Heart left ventricle (tissue), 16 donors: Measurements from ENCODE around the gene MED1. TPM values are rescaled to one million over a fixed set of nuclear protein-coding genes. Genes with fewer than 3 reads are reported as not detected.
"Not testable (repeated sequence)": the region's sequence is repeated elsewhere in the genome, so short reads cannot be mapped to it uniquely, and the experiment has no call there.

Experiments used
- ATAC-seq, 4 donors: fragments of 200-7000 bp; cut with Tn5 transposase; one replicate each; pipeline ENCODE4 v1.9.1; 2020 to 2022; ENCODE audit warnings: moderate library complexity in 4 of 4, mild to moderate bottlenecking in 3 of 4, moderate number of reproducible peaks in 1 of 4
- DNase-seq, 5 donors: peaks; one replicate each; pipeline ENCODE4 v3.0.0-alpha.2; 2020
- H3K27ac ChIP-seq, 12 donors: fragments of 200-600 bp; sonication (generic) in 4 of 12; one replicate each; pipeline versions ENCODE4 v1.5.0 to v1.8.0; 2016 to 2022; ENCODE audit warnings: mild to moderate bottlenecking in 2 of 12
- H3K27me3 ChIP-seq, 9 donors: fragments of 200-600 bp; sonication (generic) in 2 of 9; one replicate each; pipeline versions ENCODE4 v1.5.1 to v1.8.0; 2016 to 2022; ENCODE audit warnings: mild to moderate bottlenecking in 3 of 9
- H3K36me3 ChIP-seq, 9 donors: fragments of 200-600 bp; sonication (generic) in 2 of 9; one replicate each; pipeline versions ENCODE4 v1.5.0 to v1.8.0; 2018 to 2022; ENCODE audit warnings: mild to moderate bottlenecking in 2 of 9
- H3K4me1 ChIP-seq, 12 donors: fragments of 200-600 bp; sonication (generic) in 4 of 12; one replicate each; pipeline versions ENCODE4 v1.5.0 to v1.8.0; 2016 to 2022; ENCODE audit warnings: mild to moderate bottlenecking in 3 of 12
- H3K4me3 ChIP-seq, 12 donors: fragments of 200-600 bp; sonication (generic) in 4 of 12; one replicate each; pipeline versions ENCODE4 v1.5.0 to v1.8.0; 2017 to 2022; ENCODE audit warnings: mild to moderate bottlenecking in 9 of 12, moderate library complexity in 4 of 12
- H3K9me3 ChIP-seq, 12 donors: fragments of 200-600 bp; sonication (generic) in 4 of 12; one replicate each; pipeline versions ENCODE4 v1.5.0 to v1.8.0; 2016 to 2022; ENCODE audit warnings: mild to moderate bottlenecking in 1 of 12
- CTCF ChIP-seq, 12 donors: fragments of 200-600 bp; sonication (generic) in 4 of 12; IDR thresholded peaks; one replicate each; pipeline versions ENCODE4 v1.5.0 to v1.8.0; 2018 to 2022; ENCODE audit warnings: antibody characterized with exemption in 12 of 12, mild to moderate bottlenecking in 5 of 12
- POLR2A ChIP-seq, 2 donors: fragments of 450-650 bp; IDR thresholded peaks; one replicate each; pipeline ENCODE4 v1.6.1; 2017; ENCODE audit warnings: antibody characterized with exemption in 2 of 2, mild to moderate bottlenecking in 2 of 2, moderate library complexity in 2 of 2
- WGBS, 4 donors: extraction: QIAGEN DNeasy Blood & Tissue Kit in 2 of 4; methylation state at CpG; one replicate each; pipeline versions ENCODE4 v1.1.5 to v1.1.7; 2013 to 2018; 5-methylcytosine and 5-hydroxymethylcytosine counted together
- intact Hi-C, 10 donors: fragments of 100-400 bp; cut with DNase I; formaldehyde crosslinking; loops; one replicate each; pipeline versions ENCODE4 v1.11.1 to v1.14.2; 2022
- polyA plus RNA-seq, 2 donors: library from polyadenylated mRNA; stranded (reverse); fragments of 200-250 nt; gene quantifications; one replicate each; pipeline ENCODE4 v1.2.3, GENCODE V29; 2013
- total RNA-seq, 9 donors: library from RNA; depleted of rRNA in 2 of 9; stranded (reverse); fragments of >200 nt in 2 of 9; fragmentation: NEBNext Ultra II Directional in 3 of 9; extraction: Animal tissue kit (Norgen Biotek cat#: 25700) in 3 of 9; gene quantifications; one replicate each; pipeline versions ENCODE4 v1.1.0 to v1.2.4, GENCODE V29; 2016 to 2023
- donor health status: ischemic (EF 13 %, LVEDD 7.1; RV severe dilation, severe dysfunction).
- donor health status: healthy with polysubstance abuse.
- donor health status: DM: no; HTN: yes; CAD: no.
- donor health status: DM: no; HTN: no; CAD: no.
- donor health status: ischemic (EF 25% LVEDD 6.9; RV normal size, moderate dysfunction).
- donor health status: ischemic (EF 25% LVEDD 5.7; RV mildly dilated, moderate dysfunction).
- donor health status: healthy.
- donor health status: DM: yes; HTN: yes; CAD: no.
- donor health status: ischemic (EF 35%, LVEDD 5.7; RV mildly dilated, moderate dysfunction).
- donor health status: nonischemic (EF 11% LVEDD 7.7; RV severe dilation, severe dysfunction).
- donor health status: DM: yes; HTN: yes; CAD: no.
- donor health status: PGD.
- donor health status: ischemic (EF 29% LVEDD 5.4; RV normal size, mild dysfunction).
- donor health status: nonischemic (EF 23%, LVEDD 6.1; RV moderate dilation, normal function).

Gene MED1
- total and polyA plus RNA-seq, 11 donors, result 7.2 to 29.4 (median 20.5) TPM

GRCh38 chr17:39473310-39473709, 22.2 kb upstream of the MED1 start:
- WGBS, 4 donors, result 87 to 94% (median 93%) methylated on average over 7 of the region's 7 CpGs
- no peaks in the 10 kb centered on the region for H3K27me3 ChIP-seq
- no peak overlapping the region for H3K4me3 ChIP-seq
- ATAC-seq (no peak), DNase-seq (no peak)
- no peak for TF ChIP-seq CTCF (IDR thresholded peaks at IDR 0.05)
- no peak for TF ChIP-seq POLR2A (IDR thresholded peaks at IDR 0.05)
- H3K36me3 ChIP-seq, result peaks cover 0 to 89% (median 69%) of the 10 kb centered on the region in 9 donors
- H3K4me1 ChIP-seq, result no peaks in the 10 kb centered on the region
- no peaks in the 10 kb centered on the region for H3K9me3 ChIP-seq
- H3K27ac ChIP-seq, result no peak overlapping the region
- intact Hi-C loops, result no loop called here

GRCh38 chr17:39468610-39469009, 17.5 kb upstream of the MED1 start:
- intact Hi-C loops, result not testable (repeated sequence)
- 96 to 98% (median 97%) methylated on average over 11 of the region's 11 CpGs for WGBS, 4 donors

GRCh38 chr17:39464639-39465181, 13.6 kb upstream of the MED1 start:
- Histone ChIP-seq H3K36me3 (peaks cover 0 to 29% (median 6%) of the 10 kb centered on the region in 9 donors), H3K4me1 (peaks cover 4 to 41% (median 31%) of the 10 kb centered on the region in 12 donors), H3K4me3 (peak overlapping the region in 9 of 12 donors; percentile 81 to 98 (median 89))
- H3K27ac ChIP-seq, H3K27me3 ChIP-seq, H3K9me3 ChIP-seq, ATAC-seq, intact Hi-C loops, DNase-seq: not testable (repeated sequence)
- 86 to 88% (median 87%) methylated on average over 11 of the region's 11 CpGs for WGBS, 4 donors

More at GRCh38 chr17:39468610-39469009, 17.5 kb upstream of the MED1 start:
- H3K27ac ChIP-seq, H3K27me3 ChIP-seq, ATAC-seq, H3K4me3 ChIP-seq, H3K9me3 ChIP-seq, DNase-seq: not testable (repeated sequence)
- Histone ChIP-seq H3K4me1 (peaks cover 4 to 34% (median 23%) of the 10 kb centered on the region in 12 donors), H3K36me3 (peaks cover 0 to 68% (median 43%) of the 10 kb centered on the region in 9 donors)

- TF ChIP-seq CTCF (IDR thresholded peaks at IDR 0.05) (no peak), POLR2A (IDR thresholded peaks at IDR 0.05) (no peak)
- Histone ChIP-seq H3K27me3 (no peaks in the 10 kb centered on the region), H3K9me3 (no peaks in the 10 kb centered on the region), H3K36me3 (peaks cover 0 to 12% (median 0%) of the 10 kb centered on the region in 9 donors), H3K4me3 (peak overlapping the region; percentile 76 to 98 (median 89)), H3K27ac (peak overlapping the region; percentile 88 to 99 (median 97)), H3K4me1 (peaks cover 4 to 41% (median 31%) of the 10 kb centered on the region in 12 donors)
- DNase-seq (peak in 2 of 5 donors; percentile 8 to 24), ATAC-seq (peak in 1 of 4 donors; percentile 1)
- WGBS, 4 donors, result 0 to 1% (median 1%) methylated on average over 18 to 28 of the region's 28 CpGs
- intact Hi-C loops, result no loop called here
These were observed 11.7 kb upstream of the MED1 start for GRCh38 chr17:39462631-39463375.

GRCh38 chr17:39461926-39462569, 11.0 kb upstream of the MED1 start:
- Histone ChIP-seq H3K4me3 (peak overlapping the region; percentile 76 to 98 (median 89)), H3K36me3 (peaks cover 0 to 4% (median 0%) of the 10 kb centered on the region in 9 donors), H3K9me3 (no peaks in the 10 kb centered on the region), H3K4me1 (peaks cover 4 to 36% (median 27%) of the 10 kb centered on the region in 12 donors), H3K27me3 (no peaks in the 10 kb centered on the region), H3K27ac (peak overlapping the region; percentile 88 to 99 (median 97))
- WGBS, 4 donors, result 0% methylated on average over 24 to 34 of the region's 34 CpGs
- ATAC-seq (peak; percentile 1 to 49 (median 36)), DNase-seq (peak in 3 of 5 donors; percentile 20 to 46 (median 41))
- intact Hi-C loops, result loop anchor here in 2 of 10 donors (1.0 kb wide), 1 partner anchor 11 kb away; the partner anchor contains the start of gene MED1 (in 2 of the 2)
- TF ChIP-seq CTCF (IDR thresholded peaks at IDR 0.05), result no peak
- TF ChIP-seq POLR2A (IDR thresholded peaks at IDR 0.05), result no peak
